Erythroblast (primary cell): ENCODE data around the gene ARL16.

Experiments
- DNase-seq, 2 experiments: peaks; one replicate each; lab custom pipeline; 2025; lab: John Stamatoyannopoulos, UW
- GATA1 ChIP-seq: IDR thresholded peaks from 2 replicates; pipeline ENCODE4 v1.6.1; 2011; ENCODE audit warnings: low read depth, mild to moderate bottlenecking, control low read depth, low read length, moderate library complexity
- POLR2A ChIP-seq: IDR thresholded peaks from 2 replicates; pipeline ENCODE4 v1.6.1; 2011; ENCODE audit warnings: mild to moderate bottlenecking, low read length

ARL16 gene

DNA sequence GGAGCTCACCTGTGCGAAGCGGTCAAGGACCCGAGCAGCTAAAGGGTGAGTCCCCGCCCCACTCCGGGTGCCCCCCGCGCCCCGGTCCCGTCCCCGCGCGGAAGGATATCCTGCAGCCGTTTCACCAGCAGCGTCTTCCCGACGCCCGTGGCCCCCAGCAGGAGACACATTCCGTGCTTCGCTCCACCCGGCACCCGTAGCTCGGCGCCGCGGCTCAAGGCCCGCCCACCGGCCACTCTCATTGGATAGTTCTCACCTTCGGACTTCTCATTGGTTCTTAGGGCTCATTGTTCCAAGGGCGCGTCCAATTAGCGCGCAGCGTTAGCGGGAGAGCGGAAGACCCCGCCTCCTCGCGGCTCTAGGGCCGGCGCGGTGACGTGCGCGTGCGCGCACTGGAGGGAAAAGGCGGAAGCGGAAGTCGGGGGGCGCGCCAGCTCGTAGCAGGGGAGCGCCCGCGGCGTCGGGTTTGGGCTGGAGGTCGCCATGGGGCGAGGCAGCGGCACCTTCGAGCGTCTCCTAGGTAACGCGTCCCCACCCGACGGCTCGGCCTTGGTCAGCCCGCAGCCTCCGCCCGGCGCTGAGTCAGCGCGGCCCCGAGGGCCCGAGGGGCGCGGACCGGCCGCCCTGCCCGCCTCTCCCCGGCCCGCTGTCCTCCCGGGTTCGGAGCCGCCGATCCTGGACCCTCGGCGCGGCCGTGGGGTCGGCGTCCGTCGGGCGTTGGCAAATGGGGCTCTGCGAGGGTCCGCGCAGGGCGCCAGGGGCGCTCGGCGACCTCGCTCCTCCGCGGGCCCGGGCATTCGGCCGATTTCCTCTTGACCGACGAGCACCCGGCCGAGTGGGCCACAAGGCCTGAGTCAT is at the start of gene ARL16, which contains the start of gene HGS:
ARL16 (minus strand) TSS at position 214 of the 858 bp plus-strand sequence; CDS start at position 170, 44 bp downstream.
HGS (plus strand) TSS at position 428 of the 858 bp plus-strand sequence; CDS start at position 484, 56 bp downstream.
- peak; percentile 99 to 100 for DNase-seq
- TF ChIP-seq GATA1, result no peak
- peak; percentile 74 for TF ChIP-seq POLR2A

- DNase-seq, result no peak
- TF ChIP-seq POLR2A, result no peak
- TF ChIP-seq GATA1, result no peak
Observed at GRCh38 chr17:81727324-81728031, 43.9 kb upstream of the ARL16 start.

- DNase-seq, result no peak
- TF ChIP-seq POLR2A (no peak), GATA1 (no peak)
Observed at GRCh38 chr17:81726004-81726403, 42.4 kb upstream of the ARL16 start.

DNA sequence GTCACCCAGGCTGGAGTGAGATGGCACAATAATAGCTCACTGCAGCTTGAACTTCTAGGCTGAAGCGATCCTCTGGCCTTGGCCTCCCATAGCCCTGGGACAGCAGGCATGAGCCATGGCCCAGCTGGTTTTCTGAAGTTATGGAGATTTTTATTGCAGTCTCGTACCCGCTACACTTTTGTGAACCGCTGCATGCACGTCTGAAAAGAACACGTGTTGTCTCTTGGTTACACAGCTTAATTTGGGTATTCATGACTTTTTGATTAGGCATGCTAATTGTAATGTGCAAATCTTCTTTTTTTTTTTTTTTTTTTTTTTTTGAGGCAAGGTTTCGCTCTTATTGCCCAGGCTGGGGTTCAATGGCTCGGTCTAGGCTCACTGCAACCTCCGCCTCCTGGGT is 41.8 kb upstream of the ARL16 start:
- no peak for DNase-seq
- TF ChIP-seq POLR2A (no peak), GATA1 (no peak)

DNA sequence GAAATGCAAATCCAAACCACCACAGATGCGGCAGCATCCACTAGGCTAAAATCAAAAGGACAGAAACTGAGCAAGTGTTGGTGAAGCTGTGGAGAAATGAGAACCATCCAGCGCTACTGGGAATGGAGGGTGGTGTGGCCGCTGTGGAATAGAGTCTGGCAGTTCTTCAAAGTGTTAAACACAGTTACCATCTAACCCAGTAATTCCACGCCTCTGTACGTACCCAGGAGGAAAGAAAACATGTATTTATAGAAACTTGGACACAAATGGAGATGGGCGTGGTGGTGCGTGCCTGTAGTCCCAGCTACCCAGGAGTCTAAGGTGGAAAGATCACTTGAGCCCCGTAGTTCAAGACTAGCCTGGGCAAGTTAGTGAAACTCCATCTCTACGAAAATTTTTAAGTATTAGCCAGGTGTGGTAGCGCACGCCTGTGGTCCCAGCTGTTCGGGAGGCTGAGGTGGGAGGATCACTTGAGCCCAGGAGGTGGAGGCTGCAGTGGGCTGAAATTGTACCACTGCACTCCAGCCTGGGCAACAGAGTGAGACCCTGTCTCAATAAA is 40.1 kb upstream of the ARL16 start:
- DNase-seq, result no peak
- no peak for TF ChIP-seq POLR2A
- no peak for TF ChIP-seq GATA1

GRCh38 chr17:81722184-81723120 is 38.9 kb upstream of the ARL16 start:
- DNase-seq, result peak; percentile 53 to 77
- TF ChIP-seq GATA1 (no peak), POLR2A (peak; percentile 37)

DNA sequence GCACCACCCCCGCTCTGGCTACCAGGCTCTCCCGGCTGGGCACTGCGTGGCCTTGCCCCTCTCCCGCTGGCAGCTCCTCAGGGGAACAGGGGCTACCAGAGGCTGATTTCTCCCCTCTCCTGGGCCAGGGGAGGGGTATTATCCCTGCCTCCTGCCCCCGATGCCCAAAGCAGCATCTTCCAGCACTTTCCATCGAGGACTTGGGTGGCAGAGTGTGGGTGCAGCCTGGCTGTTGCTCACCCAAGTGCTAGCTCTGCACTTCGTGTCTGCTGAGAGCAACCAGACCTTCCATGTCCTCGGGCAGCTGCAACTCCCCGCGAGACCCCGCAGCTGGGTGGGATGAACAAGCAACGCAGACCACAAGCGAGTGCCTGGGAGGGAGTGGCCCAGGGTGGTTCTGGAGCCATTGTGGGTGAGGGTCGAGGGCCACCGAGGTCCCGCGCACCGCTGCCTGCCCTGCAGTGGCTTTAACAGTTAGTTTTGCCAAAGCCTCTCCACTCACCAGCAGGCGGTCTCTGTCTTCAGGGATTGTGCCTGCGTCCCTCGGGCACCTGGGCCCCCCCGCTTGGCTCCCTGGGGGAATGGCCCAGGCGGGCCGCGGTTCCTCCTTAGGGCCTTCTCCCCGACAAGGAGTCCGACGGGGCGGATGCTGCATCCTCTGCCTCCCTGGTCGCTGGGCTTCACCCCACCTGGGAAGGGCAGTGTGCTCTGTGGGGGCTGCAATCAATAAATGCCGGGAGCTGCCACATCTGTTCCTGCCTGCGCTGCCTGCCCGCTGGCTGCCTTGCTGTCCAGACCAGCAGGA is 36.9 kb upstream of the ARL16 start:
- TF ChIP-seq GATA1, result no peak
- no peak for TF ChIP-seq POLR2A
- no peak for DNase-seq

- no peak for DNase-seq
- no peak for TF ChIP-seq GATA1
- no peak for TF ChIP-seq POLR2A
Observed at GRCh38 chr17:81719410-81720266, 36.0 kb upstream of the ARL16 start.

GRCh38 chr17:81717766-81718089 is 34.1 kb upstream of the ARL16 start:
- no peak for DNase-seq
- TF ChIP-seq POLR2A, result no peak
- TF ChIP-seq GATA1, result no peak

- DNase-seq, result no peak
- no peak for TF ChIP-seq GATA1
- TF ChIP-seq POLR2A, result no peak
Observed at GRCh38 chr17:81717049-81717765, 33.6 kb upstream of the ARL16 start.

DNA sequence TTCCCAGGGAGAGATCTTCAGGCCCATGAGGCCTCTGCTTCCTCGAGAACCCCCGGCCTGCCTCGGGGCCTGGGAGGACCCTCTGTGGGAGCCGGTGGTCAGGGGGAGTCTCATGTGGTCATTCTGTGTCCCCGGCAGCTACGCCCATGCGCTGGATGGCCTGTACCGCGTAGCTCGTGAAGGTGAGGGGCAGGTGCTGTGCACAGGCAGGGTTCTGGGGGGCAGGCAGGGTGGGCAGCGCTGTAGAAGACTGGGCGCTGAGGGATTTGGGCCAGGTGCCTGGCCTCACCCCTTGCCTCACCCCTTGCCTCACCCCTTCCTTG is 33.0 kb upstream of the ARL16 start:
- TF ChIP-seq POLR2A (no peak), GATA1 (no peak)
- DNase-seq, result no peak
